ENCODE measurements around the gene LAMA5.

Gene LAMA5, protein sequence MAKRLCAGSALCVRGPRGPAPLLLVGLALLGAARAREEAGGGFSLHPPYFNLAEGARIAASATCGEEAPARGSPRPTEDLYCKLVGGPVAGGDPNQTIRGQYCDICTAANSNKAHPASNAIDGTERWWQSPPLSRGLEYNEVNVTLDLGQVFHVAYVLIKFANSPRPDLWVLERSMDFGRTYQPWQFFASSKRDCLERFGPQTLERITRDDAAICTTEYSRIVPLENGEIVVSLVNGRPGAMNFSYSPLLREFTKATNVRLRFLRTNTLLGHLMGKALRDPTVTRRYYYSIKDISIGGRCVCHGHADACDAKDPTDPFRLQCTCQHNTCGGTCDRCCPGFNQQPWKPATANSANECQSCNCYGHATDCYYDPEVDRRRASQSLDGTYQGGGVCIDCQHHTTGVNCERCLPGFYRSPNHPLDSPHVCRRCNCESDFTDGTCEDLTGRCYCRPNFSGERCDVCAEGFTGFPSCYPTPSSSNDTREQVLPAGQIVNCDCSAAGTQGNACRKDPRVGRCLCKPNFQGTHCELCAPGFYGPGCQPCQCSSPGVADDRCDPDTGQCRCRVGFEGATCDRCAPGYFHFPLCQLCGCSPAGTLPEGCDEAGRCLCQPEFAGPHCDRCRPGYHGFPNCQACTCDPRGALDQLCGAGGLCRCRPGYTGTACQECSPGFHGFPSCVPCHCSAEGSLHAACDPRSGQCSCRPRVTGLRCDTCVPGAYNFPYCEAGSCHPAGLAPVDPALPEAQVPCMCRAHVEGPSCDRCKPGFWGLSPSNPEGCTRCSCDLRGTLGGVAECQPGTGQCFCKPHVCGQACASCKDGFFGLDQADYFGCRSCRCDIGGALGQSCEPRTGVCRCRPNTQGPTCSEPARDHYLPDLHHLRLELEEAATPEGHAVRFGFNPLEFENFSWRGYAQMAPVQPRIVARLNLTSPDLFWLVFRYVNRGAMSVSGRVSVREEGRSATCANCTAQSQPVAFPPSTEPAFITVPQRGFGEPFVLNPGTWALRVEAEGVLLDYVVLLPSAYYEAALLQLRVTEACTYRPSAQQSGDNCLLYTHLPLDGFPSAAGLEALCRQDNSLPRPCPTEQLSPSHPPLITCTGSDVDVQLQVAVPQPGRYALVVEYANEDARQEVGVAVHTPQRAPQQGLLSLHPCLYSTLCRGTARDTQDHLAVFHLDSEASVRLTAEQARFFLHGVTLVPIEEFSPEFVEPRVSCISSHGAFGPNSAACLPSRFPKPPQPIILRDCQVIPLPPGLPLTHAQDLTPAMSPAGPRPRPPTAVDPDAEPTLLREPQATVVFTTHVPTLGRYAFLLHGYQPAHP (N-terminal part only)

DNA sequence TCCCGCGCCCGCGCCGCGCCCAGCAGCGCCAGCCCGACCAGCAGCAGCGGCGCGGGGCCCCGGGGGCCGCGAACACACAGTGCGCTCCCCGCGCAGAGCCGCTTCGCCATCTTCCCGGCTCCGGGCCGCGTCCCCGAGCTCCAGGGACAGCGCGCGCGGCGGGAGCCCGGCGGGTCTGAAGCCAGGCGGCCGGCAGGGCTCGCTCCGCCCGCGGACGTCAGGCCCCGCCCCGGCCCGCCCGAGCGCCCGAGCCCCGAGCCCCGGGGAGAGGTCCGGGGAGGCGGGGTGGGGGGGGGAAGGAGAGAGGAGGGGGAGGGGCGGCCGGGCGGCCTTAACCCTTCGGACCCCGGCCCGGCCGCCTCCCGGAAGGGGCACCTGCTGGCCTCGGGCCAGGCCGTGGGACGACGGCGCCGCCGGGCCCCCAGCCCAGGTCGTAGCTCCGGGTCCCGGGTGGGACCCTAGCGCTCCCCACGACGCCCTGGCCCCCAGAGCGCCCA, at the start of gene LAMA5:
LAMA5 (minus strand) TSS at position 177 of the 497 bp plus-strand sequence; CDS start at position 110, 67 bp downstream.
- no peak for DNase-seq (ENCODE audit: low spot score)

DNA sequence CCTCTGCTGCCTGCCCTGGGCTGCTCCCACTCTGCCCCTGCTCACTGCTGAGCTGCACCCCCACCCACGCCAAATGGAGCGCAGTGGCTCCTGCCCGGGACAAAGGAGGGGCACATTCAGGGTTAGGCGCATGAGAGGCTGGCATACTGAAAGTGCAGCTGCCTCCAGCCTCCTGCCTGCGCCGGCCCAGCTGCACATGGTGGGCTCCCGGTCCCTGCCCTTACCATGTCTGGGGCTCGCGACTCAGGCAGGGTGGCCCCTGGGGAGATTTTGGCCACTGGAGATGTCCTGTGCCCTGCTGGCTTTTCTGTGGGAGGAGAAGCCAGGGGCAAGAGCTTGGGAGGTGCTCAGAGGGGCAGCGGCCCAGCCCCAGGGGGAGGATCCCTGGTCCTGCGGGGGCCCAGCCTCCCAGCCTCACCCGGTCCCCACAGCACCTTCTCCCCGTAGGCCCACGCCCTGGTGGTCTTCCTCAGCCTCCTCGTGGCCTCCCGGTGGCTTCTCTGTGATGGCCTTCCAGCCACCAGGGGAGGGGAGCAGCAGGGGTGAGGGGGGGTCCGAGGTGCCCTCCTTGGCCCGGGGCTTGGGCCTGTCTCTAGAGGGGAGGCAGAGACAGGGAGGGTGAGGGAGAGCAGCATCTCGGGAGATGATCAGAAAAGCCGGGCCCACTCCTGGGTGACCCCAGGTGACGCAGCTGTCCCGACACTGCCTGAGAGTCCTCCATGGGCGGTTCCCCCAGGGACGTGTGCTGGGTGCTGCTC, 48.4 kb upstream of the LAMA5 start:
- DNase-seq (ENCODE audit: low spot score), result no peak

DNA sequence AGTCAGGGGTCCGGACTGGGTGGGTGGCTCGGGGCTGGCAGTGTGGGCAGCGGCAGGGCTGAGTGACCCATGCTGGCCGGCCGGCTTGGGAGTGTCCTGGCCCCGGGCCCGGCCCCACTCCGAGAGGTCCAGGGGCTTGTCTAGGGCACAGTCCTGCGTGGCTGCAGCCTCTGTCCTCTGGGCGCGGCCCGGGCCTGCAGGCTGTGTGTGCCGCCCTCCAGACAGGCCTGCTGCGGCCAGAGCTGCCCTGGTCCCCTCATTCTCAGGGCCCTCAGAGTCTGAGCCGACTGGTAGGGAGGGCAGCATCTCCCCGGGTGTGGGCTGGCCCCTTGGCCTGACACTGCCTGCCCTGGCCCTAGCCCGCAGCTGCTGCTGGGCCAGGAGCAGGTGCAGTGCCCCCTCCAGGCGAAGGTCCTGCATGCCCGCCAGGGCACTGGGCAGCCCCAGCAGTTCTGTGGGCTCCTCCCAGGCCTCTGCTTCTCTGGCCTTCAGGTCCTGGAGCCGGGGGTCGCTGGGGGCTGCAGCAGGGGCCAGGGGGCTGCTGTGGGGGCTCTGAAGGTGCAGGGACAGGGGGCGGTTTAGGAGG, 46.9 kb upstream of the LAMA5 start:
- no peak for DNase-seq (ENCODE audit: low spot score)

DNA sequence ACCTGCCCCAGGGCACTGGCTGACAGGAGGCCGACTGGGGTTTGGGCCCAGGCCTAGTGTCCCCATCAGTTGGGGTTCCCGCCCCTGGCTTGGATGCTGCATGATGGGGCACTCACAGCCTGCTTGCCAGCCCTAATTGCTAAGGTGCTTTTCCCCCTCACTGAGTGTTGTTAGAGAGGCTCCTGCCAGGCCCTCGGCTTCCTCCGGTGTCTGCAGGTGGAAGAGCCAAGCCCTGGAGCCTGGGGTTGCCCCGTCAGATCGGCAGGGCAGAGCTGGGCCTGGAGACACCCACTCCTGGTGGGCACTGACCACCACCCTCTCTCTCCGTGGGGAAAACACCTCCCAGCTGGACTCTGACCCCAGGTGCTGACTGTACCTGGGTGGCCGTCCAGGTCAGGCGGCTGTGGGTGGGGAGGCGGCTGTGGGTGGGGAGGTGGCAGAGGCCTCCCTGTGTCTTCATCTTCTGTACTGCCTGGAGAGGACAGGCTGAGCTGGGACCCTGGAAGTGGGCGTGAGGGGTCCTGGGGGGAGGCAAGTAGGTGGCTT, 46.0 kb upstream of the LAMA5 start:
- no peak for DNase-seq (ENCODE audit: low spot score)

DNA sequence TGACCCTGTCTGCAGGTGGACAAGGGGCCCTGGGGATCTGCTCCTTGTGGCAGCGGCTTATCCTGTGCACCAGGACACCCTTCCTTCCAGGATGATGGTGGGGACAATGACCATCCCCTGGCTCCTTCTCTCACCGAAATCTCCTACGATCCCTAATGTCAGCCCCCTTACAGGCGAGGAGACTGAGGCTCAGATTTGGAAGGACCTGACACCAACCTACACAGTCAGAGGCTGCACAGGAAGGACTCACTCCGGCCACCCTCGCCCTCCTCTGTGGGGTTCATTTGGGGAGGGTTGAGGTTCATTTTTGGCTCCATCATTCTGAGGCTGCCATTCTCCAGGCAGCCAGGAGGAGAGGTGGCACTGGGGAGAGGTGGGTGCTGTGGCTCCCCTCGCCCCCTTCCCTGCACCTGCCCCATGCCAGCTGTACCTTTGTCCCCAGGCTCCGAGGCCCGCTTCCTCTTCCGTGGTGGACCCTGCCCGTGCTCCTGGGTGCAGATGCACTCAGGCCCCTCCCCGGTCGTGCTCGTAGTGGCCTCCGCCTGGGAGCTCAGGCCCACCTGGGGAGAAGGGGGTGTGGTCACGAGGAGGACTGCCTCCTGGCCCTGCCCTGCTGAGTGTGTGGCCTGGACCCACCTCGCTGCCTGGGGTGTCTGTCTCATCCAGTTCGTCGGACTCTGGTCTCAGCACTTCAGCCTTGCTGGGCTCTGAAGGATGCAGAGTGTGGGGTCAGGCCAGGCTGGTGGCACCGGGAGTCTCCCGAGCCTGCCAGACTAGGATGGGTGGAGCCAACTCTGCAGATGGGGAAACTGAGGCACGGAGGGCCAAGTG, 45.3 kb upstream of the LAMA5 start:
- DNase-seq (ENCODE audit: low spot score), result no peak

DNA sequence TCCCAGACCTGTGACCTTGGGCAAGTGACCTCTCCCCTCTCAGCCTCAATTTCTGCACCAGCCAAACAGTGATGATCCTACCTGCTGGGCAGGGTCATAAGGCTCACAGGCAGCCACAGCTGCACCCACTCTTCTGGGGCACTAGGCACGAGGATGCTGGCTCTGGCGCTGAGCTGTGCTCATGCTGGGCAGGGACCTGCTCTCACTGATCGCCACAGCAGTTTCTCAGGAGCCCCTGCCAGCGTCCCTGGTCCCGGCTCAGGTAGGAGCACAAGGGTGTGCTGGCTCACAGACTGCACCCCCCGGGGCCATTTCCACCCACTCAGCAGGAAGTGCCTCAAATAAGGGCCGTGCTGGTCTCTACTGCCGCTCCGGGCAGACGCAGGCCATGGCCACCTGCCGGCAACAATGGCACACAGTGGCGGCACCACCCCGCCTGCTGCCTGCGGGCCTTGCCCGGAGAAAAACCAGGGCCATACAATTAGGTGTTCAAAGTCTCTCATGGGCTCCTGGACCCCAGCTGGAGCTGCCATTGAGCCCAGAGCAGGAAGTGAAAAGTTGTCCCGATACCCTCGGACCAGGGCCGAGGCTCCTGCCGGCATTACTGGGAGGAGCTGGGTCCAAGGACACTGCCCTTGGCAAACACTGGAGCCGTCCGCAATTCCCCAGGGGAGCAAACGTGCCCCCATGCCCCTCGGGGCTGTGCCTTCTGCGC, 44.5 kb upstream of the LAMA5 start:
- no peak for DNase-seq (ENCODE audit: low spot score)

DNA sequence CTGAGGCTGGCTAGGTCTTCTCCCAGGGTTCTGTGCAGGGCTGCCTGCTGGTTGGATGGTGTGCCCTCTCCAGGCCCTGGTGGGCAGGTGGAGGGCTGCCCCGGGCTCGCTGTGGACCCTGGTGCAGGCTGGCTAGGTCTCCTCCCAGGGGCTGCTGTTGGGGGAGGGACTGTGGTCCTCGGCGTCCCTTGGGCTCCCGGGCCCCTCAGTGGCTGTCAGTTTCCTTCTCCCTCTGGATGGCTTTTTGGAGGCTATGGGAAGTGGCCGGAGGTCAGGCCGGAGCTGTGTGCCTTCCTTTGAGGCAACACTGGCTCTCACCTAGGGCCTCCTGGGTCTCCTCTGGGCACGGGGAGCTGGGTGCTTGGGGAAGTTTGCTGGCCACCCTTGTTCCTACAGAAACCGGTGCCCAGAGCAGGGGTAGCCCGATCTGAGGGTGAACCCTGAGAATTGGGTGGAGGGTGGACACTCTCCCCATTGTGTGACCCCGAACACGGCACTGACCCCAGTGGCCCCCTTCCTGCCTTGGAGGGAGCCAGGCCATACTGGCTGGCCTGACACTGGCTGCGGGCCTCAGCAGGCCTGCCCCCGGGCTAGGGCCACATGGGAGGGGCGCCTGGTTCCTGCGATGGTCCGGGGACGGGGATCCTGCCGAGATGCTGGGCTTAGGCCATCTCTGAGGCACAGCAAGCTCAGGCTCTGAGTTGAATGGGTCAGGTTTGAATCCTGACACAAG, 43.8 kb upstream of the LAMA5 start:
- DNase-seq (ENCODE audit: low spot score), result no peak

DNA sequence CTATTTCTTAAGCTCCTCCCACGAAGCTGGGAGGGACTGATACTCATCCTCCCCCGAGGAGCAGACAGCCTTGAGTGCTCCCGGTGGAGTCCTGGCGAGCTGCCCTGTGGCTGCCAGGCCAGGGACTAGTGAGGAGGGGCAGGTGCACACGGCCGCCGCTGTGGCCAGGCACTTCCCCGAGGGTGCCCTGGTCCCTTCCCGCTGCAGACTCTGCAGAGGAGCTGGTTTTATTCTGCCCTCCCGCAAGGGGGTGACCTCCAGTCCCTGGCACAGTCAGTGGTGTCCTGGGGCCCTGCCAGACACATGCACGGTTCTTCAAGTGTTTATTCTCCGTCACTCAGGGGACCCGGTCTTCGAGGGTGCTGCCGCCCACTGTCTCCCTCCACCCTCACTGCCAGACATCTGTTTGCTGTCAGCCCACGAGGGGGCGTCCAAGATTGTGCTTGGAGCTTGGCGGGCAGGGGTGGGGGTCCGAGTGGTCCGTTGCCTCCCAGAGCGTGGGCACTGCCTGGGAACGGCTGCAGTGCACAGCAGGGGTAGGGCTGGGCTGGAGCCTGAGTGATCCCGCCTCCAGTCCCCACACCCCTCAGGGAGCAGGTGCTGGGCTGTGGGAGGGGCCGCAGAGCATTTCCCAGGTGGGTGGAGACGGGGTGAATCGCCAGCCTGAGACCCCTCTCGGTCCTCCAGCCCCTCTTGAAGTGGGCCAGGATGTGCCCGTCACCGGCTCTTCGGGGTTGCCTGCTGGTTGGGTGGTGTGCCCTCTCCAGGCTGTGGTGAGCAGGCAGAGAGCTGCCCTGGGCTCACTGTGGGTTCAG, 43.0 kb upstream of the LAMA5 start:
- peak; percentile 15 for DNase-seq (ENCODE audit: low spot score)

DNA sequence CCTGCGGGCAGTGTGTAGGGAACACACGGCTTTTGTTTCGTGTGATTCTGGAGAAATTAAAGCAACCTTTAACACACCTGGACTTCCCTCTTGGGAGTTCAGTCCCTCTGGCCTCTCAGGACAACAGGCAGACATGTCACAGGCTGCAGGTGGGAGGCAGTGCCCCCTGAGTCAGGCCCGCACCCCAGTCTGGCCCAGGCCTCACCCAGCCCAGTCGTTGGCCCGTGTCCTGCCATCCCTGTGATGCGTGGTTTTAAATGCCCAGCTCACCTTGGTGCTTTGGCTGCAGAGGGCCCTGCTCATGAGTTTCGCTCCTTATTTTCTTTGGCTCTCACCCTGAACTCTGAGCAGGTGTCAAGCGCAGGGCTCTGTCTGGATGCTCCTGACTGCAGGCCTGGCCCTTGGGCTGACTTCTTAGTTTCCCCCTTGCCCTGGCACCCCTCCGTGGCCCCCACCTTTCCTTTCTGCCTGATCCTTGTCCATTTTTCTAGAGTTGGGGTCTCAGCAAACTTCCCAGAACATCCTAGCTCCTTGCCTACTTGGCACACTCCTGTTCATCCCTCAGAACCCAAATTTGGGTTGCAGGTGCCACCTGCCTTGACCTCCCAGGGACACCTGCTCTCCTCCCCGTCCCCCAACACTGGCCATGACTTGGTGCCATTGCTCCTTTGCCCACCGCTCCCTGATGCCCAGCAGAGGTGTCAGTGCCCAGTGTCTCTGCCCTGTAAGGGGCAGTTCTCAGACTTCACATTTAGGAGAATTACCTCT, 42.2 kb upstream of the LAMA5 start:
- no peak for DNase-seq (ENCODE audit: low spot score)

DNA sequence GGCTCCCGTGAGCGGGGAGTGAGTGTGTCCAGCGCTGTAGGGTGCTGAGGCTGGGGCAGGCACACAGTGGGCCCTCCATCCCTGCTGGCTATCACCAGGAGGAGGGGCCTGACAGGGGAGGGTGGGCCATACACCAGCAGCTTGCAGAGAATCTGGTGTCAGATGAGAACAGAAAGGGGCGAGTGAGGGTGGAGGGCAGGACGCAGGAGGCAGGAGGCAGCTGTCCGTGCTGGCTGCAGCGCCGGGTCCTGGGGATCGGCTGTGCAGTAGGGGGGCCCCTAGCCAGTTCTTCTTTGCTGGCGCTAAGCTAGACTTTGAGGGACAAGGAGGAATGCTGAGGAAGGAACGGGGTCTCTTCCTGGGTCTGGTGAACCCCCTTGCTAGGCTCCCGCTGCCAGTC, 41.5 kb upstream of the LAMA5 start:
- no peak for DNase-seq (ENCODE audit: low spot score)

DNA sequence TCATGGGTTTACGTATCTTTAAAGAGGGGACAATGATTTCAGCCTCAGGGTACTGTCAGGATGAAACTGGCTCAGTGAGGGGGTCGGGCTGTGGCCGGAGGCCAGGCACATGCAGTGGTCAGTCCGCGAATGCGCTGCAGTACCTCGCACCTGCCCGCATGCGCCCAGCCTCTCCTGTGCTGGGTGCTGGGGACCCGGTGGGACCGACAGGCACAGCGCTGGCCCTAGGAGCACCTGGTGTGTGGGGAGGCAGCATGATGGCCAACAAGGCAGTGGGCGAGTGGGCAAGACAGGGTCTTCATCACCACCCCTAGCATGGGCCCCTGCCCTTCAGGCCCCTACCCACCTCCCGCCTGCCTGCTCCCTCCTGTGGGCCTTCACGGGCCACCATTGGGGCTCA, 40.9 kb upstream of the LAMA5 start:
- no peak for DNase-seq (ENCODE audit: low spot score)

DNA sequence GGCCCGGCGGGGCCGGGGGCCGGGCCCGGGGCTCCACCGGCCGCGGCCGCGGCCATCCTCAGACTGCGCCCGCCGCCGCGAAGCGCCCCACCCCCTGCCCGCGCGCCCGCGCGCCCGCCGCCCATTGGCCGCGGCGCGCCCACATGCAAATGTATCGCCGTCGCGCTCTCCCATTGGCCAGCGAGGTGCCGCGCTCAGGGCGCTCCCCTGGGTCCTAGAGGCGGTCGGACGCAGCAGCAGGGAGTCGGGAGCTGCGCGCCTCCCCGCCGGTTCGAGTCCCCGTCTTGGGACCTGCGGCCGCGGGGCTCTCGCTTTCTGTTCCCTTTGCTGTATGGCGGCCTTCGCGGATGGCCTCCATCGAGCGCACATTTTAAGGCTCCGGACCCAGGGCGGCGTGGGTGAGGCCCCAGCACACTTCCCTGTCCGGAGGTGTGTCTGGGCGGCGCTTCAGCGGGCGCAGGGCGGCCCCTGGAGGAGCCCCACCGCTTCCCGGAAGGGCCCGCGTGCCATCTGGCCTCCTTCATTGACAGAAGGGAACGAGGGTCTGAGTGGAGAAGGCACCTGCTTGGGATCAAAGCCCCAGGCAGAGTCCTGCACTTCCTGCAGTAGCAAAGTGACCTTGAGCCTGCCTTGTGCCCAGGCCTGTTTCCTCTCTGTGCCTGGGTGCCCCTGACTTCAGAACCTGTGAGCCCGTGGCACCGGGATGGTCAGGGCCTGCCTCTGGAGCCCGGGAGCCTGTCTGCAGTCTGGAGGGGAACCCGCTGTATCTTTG, 40.3 kb upstream of the LAMA5 start, which contains the start of gene CABLES2:
CABLES2 (minus strand) TSS at position 65 of the 772 bp plus-strand sequence; CDS start at position 56, 9 bp downstream.
- DNase-seq (ENCODE audit: low spot score), result peak; percentile 93

DNA sequence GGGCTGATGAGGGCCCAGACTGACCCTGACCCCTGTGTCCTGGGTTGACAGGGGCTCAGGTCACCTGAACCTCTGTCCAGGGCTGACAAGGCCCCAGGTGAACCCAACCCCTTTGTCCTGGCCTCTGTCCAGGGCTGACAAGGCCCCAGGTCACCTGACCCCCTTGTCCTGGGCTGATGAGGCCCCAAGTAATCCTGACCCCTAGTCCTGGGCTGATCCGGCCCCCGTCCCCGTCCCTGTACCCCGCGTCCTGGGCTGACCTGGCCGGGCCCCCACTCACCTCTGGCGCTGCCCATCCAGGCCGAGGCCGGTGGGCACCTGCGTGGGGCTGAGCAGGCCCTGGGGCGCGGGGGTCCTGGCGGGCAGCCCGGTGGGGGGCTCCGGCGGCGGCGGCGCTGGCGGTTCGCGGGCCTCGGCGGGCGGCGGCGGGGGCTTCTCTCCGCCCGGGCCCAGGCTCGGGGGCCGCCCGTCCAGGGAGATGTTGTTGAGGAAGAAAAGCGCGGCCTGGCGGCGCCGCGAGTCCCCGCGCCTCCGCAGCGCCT, 39.6 kb upstream of the LAMA5 start:
- no peak for DNase-seq (ENCODE audit: low spot score)

DNA sequence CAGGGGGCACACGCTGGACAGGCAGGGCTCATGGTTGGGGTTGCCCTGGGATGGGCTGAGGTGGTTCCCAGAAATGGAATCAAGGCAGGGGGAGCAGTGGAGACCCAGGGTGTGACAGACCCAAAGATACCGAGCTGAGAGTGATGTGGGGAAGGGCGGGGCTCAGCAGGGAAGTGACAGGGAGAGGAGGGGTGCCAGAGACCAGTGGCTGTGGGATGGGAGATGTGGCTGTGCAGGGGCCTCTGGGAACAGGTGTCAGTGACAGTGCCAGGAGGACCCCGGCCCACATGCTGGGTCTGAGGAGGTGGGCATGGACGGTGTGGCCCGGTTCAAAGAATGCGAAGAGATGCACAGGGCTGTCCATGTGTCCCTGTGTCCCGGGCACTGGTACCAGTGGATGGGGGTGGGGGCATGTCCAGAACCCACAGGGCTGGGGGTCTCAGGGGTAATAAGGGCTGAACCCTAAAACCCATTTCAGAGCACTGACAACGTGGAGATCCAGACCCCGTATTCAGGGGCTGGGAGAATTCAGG, 38.9 kb upstream of the LAMA5 start:
- no peak for DNase-seq (ENCODE audit: low spot score)
